ENCODE results near the gene PYCR2.
"Not testable (repeated sequence)": the region's sequence is repeated elsewhere in the genome, so short reads cannot be mapped to it uniquely, and the experiment has no call there.

PYCR2 gene

GRCh38 chr1:225890346-225891228, 33.5 kb downstream of the PYCR2 start:
- no peak for DNase-seq

- no peak for DNase-seq
These were observed 34.3 kb downstream of the PYCR2 start for GRCh38 chr1:225889743-225890142.

GRCh38 chr1:225888898-225889601, 35.0 kb downstream of the PYCR2 start, which contains the start of gene LEFTY1:
Gene LEFTY1 (minus strand): TSS chr1:225889146. CDS start chr1:225889066, 80 bp downstream.
- DNase-seq = no peak

GRCh38 chr1:225888289-225888897, 35.7 kb downstream of the PYCR2 start:
- no peak for DNase-seq

GRCh38 chr1:225887554-225888288, 36.3 kb downstream of the PYCR2 start:
- DNase-seq = not testable (repeated sequence)

- DNase-seq = no peak
These were observed 37.1 kb downstream of the PYCR2 start for GRCh38 chr1:225887030-225887314.

- no peak for DNase-seq
These were observed 37.7 kb downstream of the PYCR2 start for GRCh38 chr1:225886159-225887029.

- no peak for DNase-seq
These were observed 38.7 kb downstream of the PYCR2 start for GRCh38 chr1:225885336-225885735.

GRCh38 chr1:225883616-225884265, 40.3 kb downstream of the PYCR2 start:
- no peak for DNase-seq

GRCh38 chr1:225882694-225883615, 41.1 kb downstream of the PYCR2 start:
- peak; percentile 37 for DNase-seq

GRCh38 chr1:225881959-225882693, 41.9 kb downstream of the PYCR2 start, which contains the start of gene TMEM63A:
Gene TMEM63A (minus strand): TSS chr1:225882380. CDS start chr1:225877580, 4,800 bp downstream.
- DNase-seq = peak; percentile 82

- DNase-seq = peak; percentile 57
These were observed 42.7 kb downstream of the PYCR2 start for GRCh38 chr1:225881081-225881958.

- DNase-seq = no peak
These were observed 43.4 kb downstream of the PYCR2 start for GRCh38 chr1:225880636-225881035.

GRCh38 chr1:225880222-225880588, 43.8 kb downstream of the PYCR2 start:
- DNase-seq = no peak

GRCh38 chr1:225879521-225880221, 44.4 kb downstream of the PYCR2 start:
- DNase-seq = no peak

- DNase-seq = no peak
These were observed 45.8 kb downstream of the PYCR2 start for GRCh38 chr1:225878282-225878681.

- DNase-seq = peak; percentile 61
These were observed 46.5 kb downstream of the PYCR2 start for GRCh38 chr1:225877580-225877979.
